WTC11 (cell line): ENCODE results near the gene WDR1. TPM values are rescaled to one million over a fixed set of nuclear protein-coding genes. Genes with fewer than 3 reads are reported as not detected.
A peak's percentile ranks its signal among the peaks of the same experiment; 100 is the strongest.

ENCODE experiments used
- ATAC-seq: fragments of 200-7000 bp; cut with Tn5 transposase; 2 replicates; pipeline ENCODE4 v1.10.0; 2021; ENCODE audit warnings: mild to moderate bottlenecking, moderate library complexity
- CTCF ChIA-PET: fragments of 300-600 bp; sonication (Branson Sonifier 250); formaldehyde crosslinking; loops from one replicate; lab custom pipeline; 2021; ENCODE audit warnings: antibody characterized with exemption; lab: Charles Lee
- POLR2A ChIA-PET: fragments of 350-600 bp; sonication (Branson Sonifier 250); formaldehyde crosslinking; loops from one replicate; lab custom pipeline; 2021; ENCODE audit warnings: antibody characterized with exemption; lab: Charles Lee
- DNase-seq: peaks from one replicate; pipeline ENCODE4 v3.0.0; 2021; ENCODE audit warnings: low spot score
- H3K27ac Mint-ChIP-seq: 2 replicates; pipeline ENCODE4 v1.8.0; 2021; ENCODE audit warnings: mixed read lengths
- H3K27me3 Mint-ChIP-seq: 2 replicates; pipeline ENCODE4 v1.8.0; 2021; ENCODE audit warnings: low read depth, mild to moderate bottlenecking, moderate library complexity, mixed read lengths
- H3K36me3 Mint-ChIP-seq: 2 replicates; pipeline ENCODE4 v1.8.0; 2021; ENCODE audit warnings: mixed read lengths
- H3K4me1 Mint-ChIP-seq: 2 replicates; pipeline ENCODE4 v1.8.0; 2022; ENCODE audit warnings: mixed read lengths
- H3K4me3 Mint-ChIP-seq: 2 replicates; pipeline ENCODE4 v1.8.0; 2021; ENCODE audit warnings: mild to moderate bottlenecking, moderate library complexity, mixed read lengths
- H3K9me3 Mint-ChIP-seq: 2 replicates; pipeline ENCODE4 v1.8.0; 2021; ENCODE audit warnings: mixed read lengths
- CBFB ChIP-seq: sonication (generic); formaldehyde crosslinking; IDR thresholded peaks from 2 replicates; pipeline ENCODE4 v1.8.1; 2022; ENCODE audit warnings: mild to moderate bottlenecking, low read depth, missing genetic modification reagents
- CREB1 ChIP-seq: sonication (generic); formaldehyde crosslinking; IDR thresholded peaks from 2 replicates; pipeline ENCODE4 v1.8.0; 2023; ENCODE audit warnings: mild to moderate bottlenecking, missing genetic modification reagents
- CREM ChIP-seq: sonication (generic); formaldehyde crosslinking; IDR thresholded peaks from 2 replicates; pipeline ENCODE4 v1.8.1; 2022; ENCODE audit warnings: mild to moderate bottlenecking, missing genetic modification reagents, moderate library complexity
- HMGA2 ChIP-seq: fragments of 250-450 bp; sonication (Bioruptor Pico); IDR thresholded peaks from 2 replicates; pipeline ENCODE4 v1.4.0; 2021; ENCODE audit warnings: mild to moderate bottlenecking, moderate library complexity
- IRF2 ChIP-seq: sonication (generic); formaldehyde crosslinking; IDR thresholded peaks from 2 replicates; pipeline ENCODE4 v1.8.0; 2022; ENCODE audit warnings: low read depth, missing genetic modification reagents, borderline replicate concordance
- NR1H2 ChIP-seq: sonication (generic); formaldehyde crosslinking; IDR thresholded peaks from 2 replicates; pipeline ENCODE4 v1.9.0; 2021; ENCODE audit warnings: mild to moderate bottlenecking, moderate library complexity, missing genetic modification reagents
- OVOL2 ChIP-seq: fragments of 250-450 bp; sonication (Bioruptor Pico); IDR thresholded peaks from 2 replicates; pipeline ENCODE4 v1.9.0; 2021; ENCODE audit warnings: mild to moderate bottlenecking, borderline replicate concordance
- ZNF121 ChIP-seq: sonication (generic); formaldehyde crosslinking; IDR thresholded peaks from 2 replicates; pipeline ENCODE4 v1.8.0; 2023; ENCODE audit warnings: missing genetic modification reagents
- ZNF219 ChIP-seq: sonication (generic); formaldehyde crosslinking; IDR thresholded peaks from 2 replicates; pipeline ENCODE4 v1.8.0; 2023; ENCODE audit warnings: missing genetic modification reagents, mild to moderate bottlenecking, borderline replicate concordance
- ZNF232 ChIP-seq: sonication (generic); formaldehyde crosslinking; IDR thresholded peaks from 2 replicates; pipeline ENCODE4 v1.8.0; 2022; ENCODE audit warnings: mild to moderate bottlenecking, missing genetic modification reagents
- total RNA-seq: library from RNA; stranded (reverse); gene quantifications from 3 replicates; pipeline ENCODE4 v1.2.3, GENCODE V29; 2021
- TF ChIP-seq, protein P1 (sequence below): fragments of 250-450 bp; sonication (Bioruptor Pico); IDR thresholded peaks from 2 replicates; pipeline ENCODE4 v1.9.0; 2021; ENCODE audit warnings: mild to moderate bottlenecking, borderline replicate concordance
- TF ChIP-seq, protein P2 (sequence below): sonication (generic); formaldehyde crosslinking; IDR thresholded peaks from 2 replicates; pipeline ENCODE4 v1.8.1; 2023; ENCODE audit warnings: mild to moderate bottlenecking, missing genetic modification reagents
- TF ChIP-seq, protein P3 (sequence below): sonication (generic); formaldehyde crosslinking; IDR thresholded peaks from 2 replicates; pipeline ENCODE4 v1.8.1; 2022; ENCODE audit warnings: low read depth, missing genetic modification reagents, borderline replicate concordance
- TF ChIP-seq, protein P4 (sequence below): sonication (generic); formaldehyde crosslinking; IDR thresholded peaks from 2 replicates; pipeline ENCODE4 v1.8.1; 2023; ENCODE audit warnings: mild to moderate bottlenecking, missing genetic modification reagents, moderate library complexity

The WDR1 gene
- total RNA-seq, 1 experiment from 2014 or later: 288 TPM

DNA sequence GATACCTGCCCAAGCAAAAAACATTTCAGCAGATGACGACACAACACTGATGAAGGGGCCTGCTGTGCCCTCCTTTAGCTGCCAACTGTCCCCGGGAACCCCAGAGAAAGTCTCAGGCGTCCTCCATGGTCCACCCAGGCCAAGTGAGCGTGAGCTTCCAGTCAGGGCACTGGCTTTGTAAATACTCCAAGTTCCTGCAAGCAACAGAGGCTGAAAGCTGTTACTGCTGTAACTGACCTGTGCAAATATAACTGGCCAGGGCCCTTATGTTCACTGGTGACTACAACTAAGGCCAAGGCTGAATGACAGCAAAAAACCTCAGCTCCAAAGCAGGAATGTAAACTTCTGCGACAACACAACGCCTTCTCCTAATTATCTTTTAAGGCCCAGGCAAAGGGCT lies 8.2 kb downstream of the WDR1 start (continued):
- TF ChIP-seq, protein P1, sequence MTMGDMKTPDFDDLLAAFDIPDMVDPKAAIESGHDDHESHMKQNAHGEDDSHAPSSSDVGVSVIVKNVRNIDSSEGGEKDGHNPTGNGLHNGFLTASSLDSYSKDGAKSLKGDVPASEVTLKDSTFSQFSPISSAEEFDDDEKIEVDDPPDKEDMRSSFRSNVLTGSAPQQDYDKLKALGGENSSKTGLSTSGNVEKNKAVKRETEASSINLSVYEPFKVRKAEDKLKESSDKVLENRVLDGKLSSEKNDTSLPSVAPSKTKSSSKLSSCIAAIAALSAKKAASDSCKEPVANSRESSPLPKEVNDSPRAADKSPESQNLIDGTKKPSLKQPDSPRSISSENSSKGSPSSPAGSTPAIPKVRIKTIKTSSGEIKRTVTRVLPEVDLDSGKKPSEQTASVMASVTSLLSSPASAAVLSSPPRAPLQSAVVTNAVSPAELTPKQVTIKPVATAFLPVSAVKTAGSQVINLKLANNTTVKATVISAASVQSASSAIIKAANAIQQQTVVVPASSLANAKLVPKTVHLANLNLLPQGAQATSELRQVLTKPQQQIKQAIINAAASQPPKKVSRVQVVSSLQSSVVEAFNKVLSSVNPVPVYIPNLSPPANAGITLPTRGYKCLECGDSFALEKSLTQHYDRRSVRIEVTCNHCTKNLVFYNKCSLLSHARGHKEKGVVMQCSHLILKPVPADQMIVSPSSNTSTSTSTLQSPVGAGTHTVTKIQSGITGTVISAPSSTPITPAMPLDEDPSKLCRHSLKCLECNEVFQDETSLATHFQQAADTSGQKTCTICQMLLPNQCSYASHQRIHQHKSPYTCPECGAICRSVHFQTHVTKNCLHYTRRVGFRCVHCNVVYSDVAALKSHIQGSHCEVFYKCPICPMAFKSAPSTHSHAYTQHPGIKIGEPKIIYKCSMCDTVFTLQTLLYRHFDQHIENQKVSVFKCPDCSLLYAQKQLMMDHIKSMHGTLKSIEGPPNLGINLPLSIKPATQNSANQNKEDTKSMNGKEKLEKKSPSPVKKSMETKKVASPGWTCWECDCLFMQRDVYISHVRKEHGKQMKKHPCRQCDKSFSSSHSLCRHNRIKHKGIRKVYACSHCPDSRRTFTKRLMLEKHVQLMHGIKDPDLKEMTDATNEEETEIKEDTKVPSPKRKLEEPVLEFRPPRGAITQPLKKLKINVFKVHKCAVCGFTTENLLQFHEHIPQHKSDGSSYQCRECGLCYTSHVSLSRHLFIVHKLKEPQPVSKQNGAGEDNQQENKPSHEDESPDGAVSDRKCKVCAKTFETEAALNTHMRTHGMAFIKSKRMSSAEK (CRISPR knock-in tag): no peak
- no peak for TF ChIP-seq OVOL2
- TF ChIP-seq, protein P2, sequence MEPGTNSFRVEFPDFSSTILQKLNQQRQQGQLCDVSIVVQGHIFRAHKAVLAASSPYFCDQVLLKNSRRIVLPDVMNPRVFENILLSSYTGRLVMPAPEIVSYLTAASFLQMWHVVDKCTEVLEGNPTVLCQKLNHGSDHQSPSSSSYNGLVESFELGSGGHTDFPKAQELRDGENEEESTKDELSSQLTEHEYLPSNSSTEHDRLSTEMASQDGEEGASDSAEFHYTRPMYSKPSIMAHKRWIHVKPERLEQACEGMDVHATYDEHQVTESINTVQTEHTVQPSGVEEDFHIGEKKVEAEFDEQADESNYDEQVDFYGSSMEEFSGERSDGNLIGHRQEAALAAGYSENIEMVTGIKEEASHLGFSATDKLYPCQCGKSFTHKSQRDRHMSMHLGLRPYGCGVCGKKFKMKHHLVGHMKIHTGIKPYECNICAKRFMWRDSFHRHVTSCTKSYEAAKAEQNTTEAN (CRISPR knock-in tag): no peak
- TF ChIP-seq, protein P3, sequence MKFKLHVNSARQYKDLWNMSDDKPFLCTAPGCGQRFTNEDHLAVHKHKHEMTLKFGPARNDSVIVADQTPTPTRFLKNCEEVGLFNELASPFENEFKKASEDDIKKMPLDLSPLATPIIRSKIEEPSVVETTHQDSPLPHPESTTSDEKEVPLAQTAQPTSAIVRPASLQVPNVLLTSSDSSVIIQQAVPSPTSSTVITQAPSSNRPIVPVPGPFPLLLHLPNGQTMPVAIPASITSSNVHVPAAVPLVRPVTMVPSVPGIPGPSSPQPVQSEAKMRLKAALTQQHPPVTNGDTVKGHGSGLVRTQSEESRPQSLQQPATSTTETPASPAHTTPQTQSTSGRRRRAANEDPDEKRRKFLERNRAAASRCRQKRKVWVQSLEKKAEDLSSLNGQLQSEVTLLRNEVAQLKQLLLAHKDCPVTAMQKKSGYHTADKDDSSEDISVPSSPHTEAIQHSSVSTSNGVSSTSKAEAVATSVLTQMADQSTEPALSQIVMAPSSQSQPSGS: no peak
- TF ChIP-seq IRF2 (CRISPR knock-in tag): no peak
- no peak for TF ChIP-seq ZNF232 (CRISPR knock-in tag)
- TF ChIP-seq HMGA2 (CRISPR knock-in tag): no peak
- TF ChIP-seq ZNF121 (CRISPR knock-in tag): no peak
- no peak for TF ChIP-seq NR1H2 (CRISPR knock-in tag)
- no peak for TF ChIP-seq ZNF219 (CRISPR knock-in tag)
- TF ChIP-seq CREM (CRISPR knock-in tag): no peak
- TF ChIP-seq, all 79 proteins: peak for 0

DNA sequence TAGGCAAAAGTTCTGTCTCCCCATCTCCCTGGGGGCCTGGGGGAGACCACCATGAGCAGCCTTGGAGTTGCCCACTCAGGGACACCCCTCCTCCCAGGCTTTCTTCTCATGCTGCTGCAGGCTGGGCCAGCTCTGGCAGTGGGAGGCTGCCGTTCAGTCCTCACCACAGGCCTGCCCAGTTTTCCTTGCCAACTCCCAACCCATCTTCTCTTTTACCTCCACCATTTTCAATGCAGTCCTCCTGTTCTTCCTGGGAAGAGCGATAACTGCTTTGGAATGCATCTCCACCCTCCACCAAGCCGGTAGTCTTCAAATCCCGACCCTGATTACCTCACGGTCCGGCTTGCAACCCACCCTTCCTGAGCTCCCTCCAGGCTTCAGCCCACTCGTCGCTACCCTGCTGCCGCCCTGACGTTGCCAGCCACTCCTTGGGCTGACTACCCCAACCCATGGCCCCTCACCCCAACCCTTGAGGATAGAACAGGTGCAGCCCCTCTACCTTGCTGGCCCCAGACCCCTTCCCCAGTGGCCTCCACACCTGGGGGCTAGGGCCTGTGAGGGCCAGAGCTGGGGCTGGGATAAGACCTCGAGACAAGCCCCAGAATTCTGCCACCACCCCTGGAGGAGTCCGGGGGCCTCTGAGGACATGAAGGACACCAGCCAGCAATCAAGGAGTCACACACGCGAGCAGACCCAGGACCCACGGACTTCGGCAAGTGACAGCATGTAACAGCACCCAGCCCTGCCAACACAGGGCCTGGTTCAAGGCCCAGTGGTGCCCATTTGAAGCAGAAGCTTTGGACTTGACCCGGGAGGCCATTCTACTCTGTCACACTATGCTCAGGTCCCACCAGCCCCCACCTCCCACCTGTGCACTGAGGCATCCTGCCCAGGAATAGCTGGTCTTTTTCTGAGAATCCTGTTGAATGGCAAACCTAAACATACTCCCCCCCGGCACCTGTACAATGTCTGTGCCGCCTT lies 9.2 kb downstream of the WDR1 start:
- ATAC-seq (no peak), DNase-seq (no peak)
- peaks cover 52% of the 10 kb centered on the region for H3K36me3 Mint-ChIP-seq
- CTCF ChIA-PET: interaction anchor here (1.0 kb wide), 1 partner anchor 18 kb away, joined by 3 read pairs; no protein-coding TSS in a partner anchor
- H3K27me3 Mint-ChIP-seq: no peaks in the 10 kb centered on the region
- no peaks in the 10 kb centered on the region for H3K9me3 Mint-ChIP-seq
- H3K27ac Mint-ChIP-seq: peak overlapping the region; percentile 45
- POLR2A ChIA-PET: interaction anchor here (5.3 kb wide), 1 partner anchor 11 kb away, joined by 51 read pairs; the partner anchor contains the start of gene WDR1
- no peak for TF ChIP-seq CREB1
- TF ChIP-seq ZNF232 (CRISPR knock-in tag): no peak
- no peak for TF ChIP-seq CBFB (CRISPR knock-in tag)
- TF ChIP-seq ZNF121 (CRISPR knock-in tag): no peak
- TF ChIP-seq, protein P4, sequence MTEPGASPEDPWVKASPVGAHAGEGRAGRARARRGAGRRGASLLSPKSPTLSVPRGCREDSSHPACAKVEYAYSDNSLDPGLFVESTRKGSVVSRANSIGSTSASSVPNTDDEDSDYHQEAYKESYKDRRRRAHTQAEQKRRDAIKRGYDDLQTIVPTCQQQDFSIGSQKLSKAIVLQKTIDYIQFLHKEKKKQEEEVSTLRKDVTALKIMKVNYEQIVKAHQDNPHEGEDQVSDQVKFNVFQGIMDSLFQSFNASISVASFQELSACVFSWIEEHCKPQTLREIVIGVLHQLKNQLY (CRISPR knock-in tag): no peak
- no peak for TF ChIP-seq NR1H2 (CRISPR knock-in tag)
- H3K4me1 Mint-ChIP-seq: peaks cover 86% of the 10 kb centered on the region
- H3K4me3 Mint-ChIP-seq: no peak overlapping the region
